HG03442 (cell line): ENCODE results near the gene RRP12.
"Not testable (repeated sequence)": the region's sequence is repeated elsewhere in the genome, so short reads cannot be mapped to it uniquely, and the experiment has no call there.

ENCODE experiments used
- ATAC-seq: cut with Tn5 transposase; IDR thresholded peaks from one replicate; pipeline ENCODE4 v1.9.1; 2021; ENCODE audit warnings: mild to moderate bottlenecking, moderate library complexity; ENCODE audit not compliant: unreplicated experiment

The RRP12 gene

GRCh38 chr10:97400665-97401454 is at the start of gene RRP12:
Gene RRP12 (minus strand): TSS chr10:97401340. CDS start chr10:97401231, 109 bp downstream.
- ATAC-seq: peak; percentile 93

GRCh38 chr10:97450828-97451227 is 49.7 kb upstream of the RRP12 start:
- ATAC-seq: no peak

GRCh38 chr10:97445722-97446639 is 44.8 kb upstream of the RRP12 start, which contains the start of the genes EXOSC1 and ZDHHC16:
Gene EXOSC1 (minus strand): TSS chr10:97446006. CDS start chr10:97445985, 21 bp downstream.
Gene ZDHHC16 (plus strand): TSS chr10:97446175. CDS start chr10:97451676, 5,501 bp downstream.
- ATAC-seq: peak; percentile 94

- no peak for ATAC-seq
Observed at GRCh38 chr10:97445357-97445721, 44.2 kb upstream of the RRP12 start.

- no peak for ATAC-seq
Observed at GRCh38 chr10:97444212-97444611, 43.1 kb upstream of the RRP12 start.

GRCh38 chr10:97442277-97442676 is 41.1 kb upstream of the RRP12 start:
- no peak for ATAC-seq

- no peak for ATAC-seq
Observed at GRCh38 chr10:97435211-97435610, 34.1 kb upstream of the RRP12 start.

GRCh38 chr10:97434557-97434956 is 33.4 kb upstream of the RRP12 start:
- no peak for ATAC-seq

- no peak for ATAC-seq
Observed at GRCh38 chr10:97434055-97434454, 32.9 kb upstream of the RRP12 start.

GRCh38 chr10:97428572-97428981 is 27.4 kb upstream of the RRP12 start:
- ATAC-seq: no peak

- no peak for ATAC-seq
Observed at GRCh38 chr10:97427571-97428179, 26.5 kb upstream of the RRP12 start.

GRCh38 chr10:97426776-97427570 is 25.8 kb upstream of the RRP12 start:
- ATAC-seq: no peak

- ATAC-seq: peak; percentile 77
Observed at GRCh38 chr10:97425964-97426775, 25.0 kb upstream of the RRP12 start, which contains the start of gene PGAM1. Gene PGAM1 (plus strand): TSS chr10:97426191. CDS start chr10:97426308, 117 bp downstream.

GRCh38 chr10:97423757-97424098 is 22.6 kb upstream of the RRP12 start:
- ATAC-seq: not testable (repeated sequence)

- ATAC-seq: no peak
Observed at GRCh38 chr10:97416565-97416964, 15.4 kb upstream of the RRP12 start.

GRCh38 chr10:97412891-97413304 is 11.8 kb upstream of the RRP12 start:
- peak; percentile 78 for ATAC-seq

GRCh38 chr10:97411406-97411805 is 10.3 kb upstream of the RRP12 start:
- ATAC-seq: no peak

- ATAC-seq: no peak
Observed at GRCh38 chr10:97408496-97408992, 7.4 kb upstream of the RRP12 start.

- ATAC-seq: no peak
Observed at GRCh38 chr10:97407952-97408248, 6.8 kb upstream of the RRP12 start.
